ENCODE data around the gene TMEM63C. TPM values are rescaled to one million over a fixed set of nuclear protein-coding genes. Genes with fewer than 3 reads are reported as not detected.

The TMEM63C gene
- total RNA-seq, 1 donor from 2014 or later = 10.8 TPM

- no peak for DNase-seq
These were observed 16.4 kb downstream of the TMEM63C start for GRCh38 chr14:77197988-77198387.

GRCh38 chr14:77198561-77198960 lies 17.0 kb downstream of the TMEM63C start:
- DNase-seq = no peak

GRCh38 chr14:77199590-77199989 lies 18.0 kb downstream of the TMEM63C start:
- DNase-seq = no peak

- no peak for DNase-seq
These were observed 18.9 kb downstream of the TMEM63C start for GRCh38 chr14:77200406-77200985.

- no peak for DNase-seq
These were observed 20.1 kb downstream of the TMEM63C start for GRCh38 chr14:77201696-77202095.

GRCh38 chr14:77203611-77204458 lies 22.2 kb downstream of the TMEM63C start:
- peak; percentile 26 for DNase-seq

- DNase-seq = no peak
These were observed 22.8 kb downstream of the TMEM63C start for GRCh38 chr14:77204459-77204771.

- DNase-seq = no peak
These were observed 23.3 kb downstream of the TMEM63C start for GRCh38 chr14:77204907-77205306.

GRCh38 chr14:77205566-77205965 lies 24.0 kb downstream of the TMEM63C start:
- DNase-seq = no peak

GRCh38 chr14:77206261-77206824 lies 24.7 kb downstream of the TMEM63C start:
- DNase-seq = no peak

GRCh38 chr14:77206877-77207389 lies 25.3 kb downstream of the TMEM63C start:
- no peak for DNase-seq

- DNase-seq = peak; percentile 27
These were observed 26.8 kb downstream of the TMEM63C start for GRCh38 chr14:77208291-77208978.

GRCh38 chr14:77208979-77209318 lies 27.4 kb downstream of the TMEM63C start:
- no peak for DNase-seq

- no peak for DNase-seq
These were observed 30.7 kb downstream of the TMEM63C start for GRCh38 chr14:77212097-77212870.

GRCh38 chr14:77212943-77213678 lies 31.5 kb downstream of the TMEM63C start:
- DNase-seq = peak; percentile 35

GRCh38 chr14:77213679-77214016 lies 32.0 kb downstream of the TMEM63C start:
- DNase-seq = no peak

- DNase-seq = no peak
These were observed 32.6 kb downstream of the TMEM63C start for GRCh38 chr14:77214216-77214615.

- DNase-seq = no peak
These were observed 36.0 kb downstream of the TMEM63C start for GRCh38 chr14:77217551-77217950.

GRCh38 chr14:77219591-77219990 lies 38.0 kb downstream of the TMEM63C start:
- DNase-seq = no peak

- no peak for DNase-seq
These were observed 38.8 kb downstream of the TMEM63C start for GRCh38 chr14:77220246-77221017.

All from occipital lobe (tissue), 2 donors.